IPS-NIHi11 (cell line): ENCODE results near the gene OR7G1.
A peak's percentile ranks its signal among the peaks of the same experiment; 100 is the strongest.

Experiments
- DNase-seq: peaks from one replicate; pipeline ENCODE4 v3.0.0; 2012; ENCODE audit warnings: mixed read lengths, low spot score

OR7G1 gene

GRCh38 chr19:9115307-9115813 is at the start of gene OR7G1:
Gene OR7G1, minus strand, starts transcription at chr19:9115763. Its CDS starts 0 bp downstream, at chr19:9115763.
- DNase-seq, result no peak

- no peak for DNase-seq
Observed at GRCh38 chr19:9165261-9165660, 49.7 kb upstream of the OR7G1 start.

- no peak for DNase-seq
Observed at GRCh38 chr19:9161427-9161826, 45.9 kb upstream of the OR7G1 start.

GRCh38 chr19:9159891-9160290 is 44.3 kb upstream of the OR7G1 start:
- DNase-seq, result no peak

- no peak for DNase-seq
Observed at GRCh38 chr19:9156304-9156703, 40.7 kb upstream of the OR7G1 start.

- DNase-seq, result no peak
Observed at GRCh38 chr19:9155591-9155990, 40.0 kb upstream of the OR7G1 start.

GRCh38 chr19:9151367-9151766 is 35.8 kb upstream of the OR7G1 start:
- no peak for DNase-seq

GRCh38 chr19:9150650-9151049 is 35.1 kb upstream of the OR7G1 start:
- no peak for DNase-seq

GRCh38 chr19:9149997-9150396 is 34.4 kb upstream of the OR7G1 start:
- no peak for DNase-seq

GRCh38 chr19:9148697-9149096 is 33.1 kb upstream of the OR7G1 start:
- DNase-seq, result no peak

- no peak for DNase-seq
Observed at GRCh38 chr19:9146882-9147281, 31.3 kb upstream of the OR7G1 start.

GRCh38 chr19:9144920-9145319 is 29.4 kb upstream of the OR7G1 start:
- DNase-seq, result no peak

- DNase-seq, result peak; percentile 88
Observed at GRCh38 chr19:9140159-9140874, 24.8 kb upstream of the OR7G1 start, which contains the start of gene ZNF317. Gene ZNF317, plus strand, starts transcription at chr19:9140397. Its CDS starts 15,620 bp downstream, at chr19:9156017.

- DNase-seq, result no peak
Observed at GRCh38 chr19:9139609-9140158, 24.1 kb upstream of the OR7G1 start.

- DNase-seq, result no peak
Observed at GRCh38 chr19:9132422-9132821, 16.9 kb upstream of the OR7G1 start.

GRCh38 chr19:9130965-9131364 is 15.4 kb upstream of the OR7G1 start:
- DNase-seq, result no peak

- no peak for DNase-seq
Observed at GRCh38 chr19:9128171-9128570, 12.6 kb upstream of the OR7G1 start.

- no peak for DNase-seq
Observed at GRCh38 chr19:9126900-9127405, 11.4 kb upstream of the OR7G1 start, which contains the start of gene OR7G3. Gene OR7G3, minus strand, starts transcription at chr19:9126950. Its CDS starts 0 bp downstream, at chr19:9126950.

- DNase-seq, result no peak
Observed at GRCh38 chr19:9116547-9116946, 984 bp upstream of the OR7G1 start.

- DNase-seq, result no peak
Observed at GRCh38 chr19:9109959-9110358, 5.6 kb downstream of the OR7G1 start.

GRCh38 chr19:9107375-9107774 is 8.2 kb downstream of the OR7G1 start, which contains the start of gene OR7G2:
Gene OR7G2, minus strand, starts transcription at chr19:9107475. Its CDS starts 4,232 bp downstream, at chr19:9103243.
- no peak for DNase-seq

GRCh38 chr19:9086761-9087160 is 28.8 kb downstream of the OR7G1 start, which contains the start of gene OR1M1:
Gene OR1M1, plus strand, starts transcription at chr19:9087061. Its CDS starts 6,184 bp downstream, at chr19:9093245.
- DNase-seq, result no peak

GRCh38 chr19:9078651-9079050 is 36.9 kb downstream of the OR7G1 start:
- DNase-seq, result no peak
